HEK293 (cell line): ENCODE data around the gene RBM19.

Source experiments
- CTCF ChIA-PET: fragments of 350-600 bp; formaldehyde crosslinking; extraction: SDS; loops from one replicate; lab custom pipeline; 2021; ENCODE audit warnings: antibody characterized with exemption; lab: Yijun Ruan, JAX
- POLR2A ChIA-PET: fragments of 300-600 bp; formaldehyde crosslinking; extraction: SDS; loops from one replicate; lab custom pipeline; 2020; ENCODE audit warnings: antibody characterized with exemption, inconsistent platforms; lab: Yijun Ruan, JAX
- H3K27ac ChIP-seq: fragments of 200-500 bp; sonication (Bioruptor generic); 2 replicates; pipeline ENCODE4 v1.5.1; 2014; ENCODE audit warnings: low read depth, low read length, control low read depth, inconsistent platforms; ENCODE audit errors: extremely low read depth
- H3K36me3 ChIP-seq, 2 experiments: fragments of 200-500 bp in 1 of 2; sonication (Bioruptor generic) in 1 of 2; 1 replicate in 1 of 2; 2 replicates in 1 of 2; pipeline ENCODE4 v1.5.1; 2014 to 2017; ENCODE audit warnings: inconsistent platforms in 2 of 2, low read length in 2 of 2; ENCODE audit not compliant: control insufficient read depth in 2 of 2, insufficient read depth in 1 of 2
- H3K4me1 ChIP-seq: fragments of 200-500 bp; sonication (Bioruptor generic); 2 replicates; pipeline ENCODE4 v1.5.1; 2014; ENCODE audit warnings: mild to moderate bottlenecking, low read length, inconsistent platforms; ENCODE audit not compliant: control insufficient read depth, insufficient read depth
- H3K4me3 ChIP-seq: 2 replicates; pipeline ENCODE4 v1.5.1; 2011; ENCODE audit warnings: low read depth, mild to moderate bottlenecking, control low read depth, low read length, moderate library complexity
- H3K9me3 ChIP-seq: fragments of 200-500 bp; sonication (Bioruptor generic); 2 replicates; pipeline ENCODE4 v1.5.1; 2014; ENCODE audit warnings: low read depth, low read length, inconsistent platforms; ENCODE audit not compliant: control insufficient read depth, insufficient read depth
- SCRT1 ChIP-seq: fragments of 450-650 bp; formaldehyde crosslinking; IDR thresholded peaks from 2 replicates; pipeline ENCODE4 v1.5.1; 2016; ENCODE audit warnings: missing biosample characterization, missing genetic modification characterization, borderline replicate concordance
- WT1 ChIP-seq: fragments of 450-650 bp; formaldehyde crosslinking; IDR thresholded peaks from 2 replicates; pipeline ENCODE4 v1.5.1; 2016; ENCODE audit warnings: missing biosample characterization, missing genetic modification characterization
- YY2 ChIP-seq: fragments of 450-650 bp; formaldehyde crosslinking; IDR thresholded peaks from 2 replicates; pipeline ENCODE4 v1.5.1; 2016; ENCODE audit warnings: missing biosample characterization, missing genetic modification characterization
- ZBTB1 ChIP-seq: fragments of 450-650 bp; formaldehyde crosslinking; IDR thresholded peaks from 2 replicates; pipeline ENCODE4 v1.5.1; 2016; ENCODE audit warnings: missing biosample characterization, missing genetic modification characterization
- ZBTB20 ChIP-seq: fragments of 450-650 bp; formaldehyde crosslinking; IDR thresholded peaks from 2 replicates; pipeline ENCODE4 v1.5.1; 2016; ENCODE audit warnings: missing biosample characterization, missing genetic modification characterization
- ZFP37 ChIP-seq: fragments of 450-650 bp; formaldehyde crosslinking; IDR thresholded peaks from 2 replicates; pipeline ENCODE4 v1.5.1; 2016; ENCODE audit warnings: missing biosample characterization, missing genetic modification characterization
- ZNF132 ChIP-seq: fragments of 450-650 bp; formaldehyde crosslinking; IDR thresholded peaks from 2 replicates; pipeline ENCODE4 v1.5.1; 2017; ENCODE audit warnings: missing biosample characterization, missing genetic modification characterization, borderline replicate concordance
- ZNF169 ChIP-seq: fragments of 450-650 bp; formaldehyde crosslinking; IDR thresholded peaks from 2 replicates; pipeline ENCODE4 v1.5.1; 2016; ENCODE audit warnings: missing biosample characterization, missing genetic modification characterization
- ZNF214 ChIP-seq: fragments of 450-650 bp; formaldehyde crosslinking; IDR thresholded peaks from 2 replicates; pipeline ENCODE4 v1.5.1; 2017; ENCODE audit warnings: missing biosample characterization, mild to moderate bottlenecking, missing genetic modification characterization, borderline replicate concordance
- ZNF324 ChIP-seq: fragments of 450-650 bp; formaldehyde crosslinking; IDR thresholded peaks from 2 replicates; pipeline ENCODE4 v1.5.1; 2016; ENCODE audit warnings: missing biosample characterization, missing genetic modification characterization
- ZNF335 ChIP-seq: fragments of 450-650 bp; formaldehyde crosslinking; conservative IDR thresholded peaks from 2 replicates; pipeline ENCODE4 v1.5.1; 2016; ENCODE audit warnings: missing biosample characterization, missing genetic modification characterization
- ZNF37A ChIP-seq: fragments of 450-650 bp; IDR thresholded peaks from 2 replicates; pipeline ENCODE4 v1.5.1; 2018; ENCODE audit warnings: missing biosample characterization, missing genetic modification characterization
- ZNF391 ChIP-seq: fragments of 450-650 bp; formaldehyde crosslinking; IDR thresholded peaks from 2 replicates; pipeline ENCODE4 v1.5.1; 2016; ENCODE audit warnings: low read depth, missing biosample characterization, missing genetic modification characterization, borderline replicate concordance
- ZNF398 ChIP-seq: fragments of 450-650 bp; formaldehyde crosslinking; IDR thresholded peaks from 2 replicates; pipeline ENCODE4 v1.5.1; 2017; ENCODE audit warnings: missing biosample characterization, missing genetic modification characterization
- ZNF416 ChIP-seq: fragments of 450-650 bp; formaldehyde crosslinking; IDR thresholded peaks from 2 replicates; pipeline ENCODE4 v1.5.1; 2016; ENCODE audit warnings: missing biosample characterization, missing genetic modification characterization
- ZNF426 ChIP-seq: fragments of 450-650 bp; formaldehyde crosslinking; IDR thresholded peaks from 2 replicates; pipeline ENCODE4 v1.5.1; 2017; ENCODE audit warnings: missing biosample characterization, missing genetic modification characterization, mild to moderate bottlenecking, inconsistent platforms, moderate library complexity
- ZNF433 ChIP-seq: fragments of 450-650 bp; formaldehyde crosslinking; IDR thresholded peaks from 2 replicates; pipeline ENCODE4 v1.5.1; 2016; ENCODE audit warnings: missing biosample characterization, missing genetic modification characterization, low read depth
- ZNF48 ChIP-seq: fragments of 450-650 bp; formaldehyde crosslinking; IDR thresholded peaks from 2 replicates; pipeline ENCODE4 v1.5.1; 2016; ENCODE audit warnings: missing biosample characterization, missing genetic modification characterization
- ZNF549 ChIP-seq: fragments of 450-650 bp; IDR thresholded peaks from 2 replicates; pipeline ENCODE4 v1.5.1; 2018; ENCODE audit warnings: missing biosample characterization, missing genetic modification characterization, mild to moderate bottlenecking, inconsistent platforms, moderate library complexity
- ZNF624 ChIP-seq: fragments of 450-650 bp; formaldehyde crosslinking; IDR thresholded peaks from 2 replicates; pipeline ENCODE4 v1.5.1; 2017; ENCODE audit warnings: missing biosample characterization, missing genetic modification characterization
- ZNF629 ChIP-seq: fragments of 450-650 bp; formaldehyde crosslinking; IDR thresholded peaks from 2 replicates; pipeline ENCODE4 v1.5.1; 2017; ENCODE audit warnings: missing biosample characterization, missing genetic modification characterization
- ZNF664 ChIP-seq: fragments of 450-650 bp; formaldehyde crosslinking; IDR thresholded peaks from 2 replicates; pipeline ENCODE4 v1.5.1; 2016; ENCODE audit warnings: missing biosample characterization, missing genetic modification characterization
- ZNF776 ChIP-seq: fragments of 450-650 bp; formaldehyde crosslinking; IDR thresholded peaks from 2 replicates; pipeline ENCODE4 v1.5.0; 2017; ENCODE audit warnings: missing biosample characterization, missing genetic modification characterization, borderline replicate concordance
- ZNF785 ChIP-seq: fragments of 450-650 bp; formaldehyde crosslinking; IDR thresholded peaks from 2 replicates; pipeline ENCODE4 v1.5.1; 2016; ENCODE audit warnings: missing biosample characterization, missing genetic modification characterization
- ZSCAN18 ChIP-seq: fragments of 450-650 bp; formaldehyde crosslinking; IDR thresholded peaks from 2 replicates; pipeline ENCODE4 v1.5.1; 2016; ENCODE audit warnings: missing biosample characterization, missing genetic modification characterization
- TF ChIP-seq, protein P1 (sequence below): fragments of 450-650 bp; formaldehyde crosslinking; IDR thresholded peaks from 2 replicates; pipeline ENCODE4 v1.5.1; 2016; ENCODE audit warnings: missing biosample characterization, missing genetic modification characterization
- TF ChIP-seq, protein P2 (sequence below): sonication (generic); formaldehyde crosslinking; IDR thresholded peaks from 2 replicates; pipeline ENCODE4 v1.8.1; 2022; ENCODE audit warnings: mild to moderate bottlenecking, moderate library complexity, missing genetic modification reagents
- TF ChIP-seq, protein P3 (sequence below): fragments of 450-650 bp; formaldehyde crosslinking; IDR thresholded peaks from 2 replicates; pipeline ENCODE4 v1.5.1; 2017; ENCODE audit warnings: missing biosample characterization, missing genetic modification characterization

Gene RBM19

GRCh38 chr12:113854385-113855142 lies 111.6 kb downstream of the RBM19 start:
- no peaks in the 10 kb centered on the region for H3K9me3 ChIP-seq
- H3K27ac ChIP-seq: no peak overlapping the region
- CTCF ChIA-PET: interaction anchor here (0.5 kb wide), 1 partner anchor 14 kb away, joined by 3 read pairs; no protein-coding TSS in a partner anchor
- H3K4me1 ChIP-seq: no peaks in the 10 kb centered on the region
- peaks cover 0 to 5% of the 10 kb centered on the region in 2 experiments; a peak in 1 of 3 replicates for H3K36me3 ChIP-seq
- TF ChIP-seq ZNF132 (tag by site-specific recombination) (no peak), ZNF335 (tag by site-specific recombination) (no peak), ZNF426 (tag by site-specific recombination) (no peak), ZNF549 (tag by site-specific recombination) (no peak), ZNF629 (tag by site-specific recombination) (no peak), ZNF776 (tag by site-specific recombination) (no peak), YY2 (no peak), ZFP37 (tag by site-specific recombination) (no peak), ZNF433 (no peak), ZNF785 (tag by site-specific recombination) (no peak), ZNF169 (tag by site-specific recombination) (no peak), WT1 (tag by site-specific recombination) (no peak), ZNF664 (no peak), ZNF324 (tag by site-specific recombination) (no peak)
- TF ChIP-seq, protein P1, sequence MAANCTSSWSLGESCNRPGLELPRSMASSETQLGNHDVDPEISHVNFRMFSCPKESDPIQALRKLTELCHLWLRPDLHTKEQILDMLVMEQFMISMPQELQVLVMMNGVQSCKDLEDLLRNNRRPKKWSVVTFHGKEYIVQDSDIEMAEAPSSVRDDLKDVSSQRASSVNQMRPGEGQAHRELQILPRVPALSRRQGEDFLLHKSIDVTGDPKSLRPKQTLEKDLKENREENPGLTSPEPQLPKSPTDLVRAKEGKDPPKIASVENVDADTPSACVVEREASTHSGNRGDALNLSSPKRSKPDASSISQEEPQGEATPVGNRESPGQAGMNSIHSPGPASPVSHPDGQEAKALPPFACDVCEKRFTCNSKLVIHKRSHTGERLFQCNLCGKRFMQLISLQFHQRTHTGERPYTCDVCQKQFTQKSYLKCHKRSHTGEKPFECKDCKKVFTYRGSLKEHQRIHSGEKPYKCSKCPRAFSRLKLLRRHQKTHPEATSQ (tag by site-specific recombination): no peak
- TF ChIP-seq, protein P2, sequence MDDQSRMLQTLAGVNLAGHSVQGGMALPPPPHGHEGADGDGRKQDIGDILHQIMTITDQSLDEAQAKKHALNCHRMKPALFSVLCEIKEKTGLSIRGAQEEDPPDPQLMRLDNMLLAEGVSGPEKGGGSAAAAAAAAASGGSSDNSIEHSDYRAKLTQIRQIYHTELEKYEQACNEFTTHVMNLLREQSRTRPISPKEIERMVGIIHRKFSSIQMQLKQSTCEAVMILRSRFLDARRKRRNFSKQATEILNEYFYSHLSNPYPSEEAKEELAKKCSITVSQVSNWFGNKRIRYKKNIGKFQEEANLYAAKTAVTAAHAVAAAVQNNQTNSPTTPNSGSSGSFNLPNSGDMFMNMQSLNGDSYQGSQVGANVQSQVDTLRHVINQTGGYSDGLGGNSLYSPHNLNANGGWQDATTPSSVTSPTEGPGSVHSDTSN: no peak
- TF ChIP-seq, all 188 proteins: peak for 0
- POLR2A ChIA-PET: no interaction called here
- H3K4me3 ChIP-seq: no peak overlapping the region

DNA sequence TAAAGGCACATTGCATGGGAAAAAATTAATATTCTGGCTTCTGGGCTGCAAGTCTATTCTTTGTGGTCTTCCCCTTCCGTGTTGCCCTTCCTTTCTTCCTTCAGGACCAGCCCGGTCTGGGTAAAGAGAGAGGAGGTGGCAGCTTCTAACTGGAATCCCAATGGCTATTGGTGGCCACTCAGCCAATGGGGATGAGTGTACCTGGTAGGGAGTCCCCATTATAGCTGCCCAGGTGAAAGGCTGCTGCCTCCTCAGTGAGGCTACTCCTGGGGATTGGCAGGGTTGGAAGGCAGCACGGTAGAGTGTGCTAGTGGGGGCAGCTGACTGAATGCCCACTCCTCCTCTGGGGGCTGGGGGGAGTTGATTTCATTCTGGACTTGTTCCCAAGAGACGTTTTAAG lies 112.6 kb downstream of the RBM19 start:
- H3K36me3 ChIP-seq: peaks cover 0 to 5% of the 10 kb centered on the region in 2 experiments; a peak in 1 of 3 replicates
- H3K4me3 ChIP-seq: no peak overlapping the region
- H3K27ac ChIP-seq: no peak overlapping the region
- H3K9me3 ChIP-seq: no peaks in the 10 kb centered on the region
- CTCF ChIA-PET: no interaction called here
- no peaks in the 10 kb centered on the region for H3K4me1 ChIP-seq
- POLR2A ChIA-PET: no interaction called here
- no peak for TF ChIP-seq ZBTB1 (tag by site-specific recombination)
- no peak for TF ChIP-seq ZNF398 (tag by site-specific recombination)
- TF ChIP-seq SCRT1 (tag by site-specific recombination): no peak
- TF ChIP-seq ZNF214 (tag by site-specific recombination): no peak
- TF ChIP-seq, protein P3, sequence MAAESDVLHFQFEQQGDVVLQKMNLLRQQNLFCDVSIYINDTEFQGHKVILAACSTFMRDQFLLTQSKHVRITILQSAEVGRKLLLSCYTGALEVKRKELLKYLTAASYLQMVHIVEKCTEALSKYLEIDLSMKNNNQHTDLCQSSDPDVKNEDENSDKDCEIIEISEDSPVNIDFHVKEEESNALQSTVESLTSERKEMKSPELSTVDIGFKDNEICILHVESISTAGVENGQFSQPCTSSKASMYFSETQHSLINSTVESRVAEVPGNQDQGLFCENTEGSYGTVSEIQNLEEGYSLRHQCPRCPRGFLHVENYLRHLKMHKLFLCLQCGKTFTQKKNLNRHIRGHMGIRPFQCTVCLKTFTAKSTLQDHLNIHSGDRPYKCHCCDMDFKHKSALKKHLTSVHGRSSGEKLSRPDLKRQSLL (tag by site-specific recombination): no peak
- TF ChIP-seq ZNF48 (tag by site-specific recombination): no peak
- no peak for TF ChIP-seq ZNF624
- no peak for TF ChIP-seq ZNF391 (tag by site-specific recombination)
- no peak for TF ChIP-seq ZSCAN18
- TF ChIP-seq ZBTB20: no peak
- no peak for TF ChIP-seq ZNF37A
- no peak for TF ChIP-seq ZNF416 (tag by site-specific recombination)
- TF ChIP-seq ZNF324 (tag by site-specific recombination): no peak
